Ecto neural progenitor cell (in vitro differentiated cells): ENCODE measurements around the gene VEGFA.

Source experiments
- DNase-seq: peaks from one replicate; pipeline ENCODE4 v3.0.0-alpha.2; 2018; ENCODE audit warnings: low spot score

VEGFA gene

DNA sequence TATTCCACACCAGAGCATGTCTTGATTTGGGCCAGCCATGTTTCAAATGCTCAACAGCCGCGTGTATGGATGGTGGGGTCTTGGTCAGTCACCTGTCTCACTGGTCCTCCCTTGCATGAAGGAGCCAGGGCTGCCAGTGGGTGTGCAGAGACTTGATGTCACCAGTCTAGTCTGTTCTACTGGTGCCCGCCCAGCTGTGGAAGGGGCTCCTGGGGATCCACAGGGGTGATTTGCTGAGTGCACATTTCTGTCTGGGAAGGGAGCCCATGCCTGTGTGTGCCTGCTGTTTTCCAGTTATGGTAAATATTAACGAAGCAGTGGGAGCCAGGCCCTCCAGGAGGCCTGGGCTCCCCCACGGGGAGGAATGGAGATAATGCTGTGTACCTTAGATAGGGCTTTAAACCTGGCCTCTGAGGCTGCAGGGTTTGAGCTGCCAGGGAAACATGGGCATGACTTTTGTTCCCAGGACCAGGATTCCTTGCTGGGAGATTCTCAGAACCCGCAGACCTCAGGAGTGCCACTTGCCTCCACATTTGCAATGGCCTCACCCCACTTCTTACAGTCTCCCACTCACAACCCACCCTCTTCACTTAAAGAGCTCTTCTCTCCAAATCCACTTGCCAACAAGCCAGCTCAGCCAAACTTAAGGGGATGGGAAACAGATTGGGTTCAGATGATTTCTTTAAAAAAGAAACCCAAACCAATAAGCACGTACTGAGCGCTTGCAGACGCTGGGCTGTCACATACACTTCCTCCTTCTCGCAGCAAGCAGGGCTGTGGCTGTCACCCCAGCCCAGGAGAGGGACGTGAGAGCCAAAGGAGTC lies 54.1 kb downstream of the VEGFA start:
- no peak for DNase-seq

DNA sequence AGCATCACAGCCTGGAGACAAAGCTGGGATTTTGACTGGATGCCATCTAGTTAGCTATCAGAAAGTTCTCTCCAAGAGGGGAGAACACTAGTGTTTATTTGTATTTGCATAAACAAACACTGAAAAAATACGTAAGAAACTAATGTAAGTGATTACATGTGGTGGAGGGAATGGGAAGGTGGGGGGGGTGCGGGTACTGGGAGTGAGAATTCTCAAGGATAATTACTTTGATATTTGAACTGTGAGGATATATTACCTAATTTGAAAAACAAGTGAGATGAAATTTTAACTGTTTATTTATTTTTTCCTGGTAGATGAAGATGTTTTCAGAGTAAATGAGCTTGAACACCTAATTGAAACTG lies 54.7 kb downstream of the VEGFA start:
- no peak for DNase-seq

DNA sequence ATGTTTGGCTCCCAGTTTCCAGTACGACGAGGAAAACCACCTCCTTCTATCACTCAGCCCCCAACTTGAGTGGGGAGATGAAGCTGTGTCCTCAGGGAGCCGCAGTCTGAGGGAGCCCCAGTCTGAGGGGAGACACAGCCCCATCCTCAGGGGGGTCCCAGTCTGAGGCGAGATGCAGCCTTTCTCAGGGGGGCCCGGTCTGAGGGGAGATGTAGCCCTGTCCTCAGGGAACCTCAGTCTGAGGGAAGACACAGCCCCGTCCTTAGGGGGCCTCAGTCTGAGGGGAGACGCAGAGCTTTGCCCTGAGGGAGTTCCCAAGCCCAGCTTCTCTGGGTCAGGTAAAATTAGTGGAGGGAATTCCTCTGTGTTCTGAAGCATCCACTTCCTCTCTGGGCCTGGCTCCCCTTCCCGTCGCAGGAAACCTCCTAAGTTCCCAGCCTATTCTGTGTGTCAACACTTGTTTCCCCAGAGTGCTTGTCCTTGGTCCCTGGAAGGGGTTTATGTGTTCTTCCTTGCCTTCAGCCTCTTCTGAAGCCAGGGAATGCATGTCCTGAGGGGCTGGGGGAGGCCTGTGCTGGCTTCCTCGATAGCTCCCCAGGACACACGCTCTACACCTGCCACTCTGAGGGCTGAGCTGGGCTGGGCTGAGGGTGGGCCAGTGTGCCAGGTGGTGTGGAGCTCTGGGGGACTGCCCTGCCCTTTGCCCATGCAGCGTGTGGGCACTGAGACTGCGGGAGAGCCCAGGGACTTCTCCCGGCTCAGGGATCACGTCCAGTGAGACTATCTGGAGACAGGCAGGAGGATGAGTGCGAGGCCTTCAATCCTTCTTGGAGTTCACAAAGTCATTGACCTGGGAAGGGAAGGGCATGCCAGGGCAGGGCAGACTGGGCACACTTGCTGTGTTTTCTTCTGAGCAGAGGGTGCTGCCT lies 55.4 kb downstream of the VEGFA start:
- DNase-seq = no peak

DNA sequence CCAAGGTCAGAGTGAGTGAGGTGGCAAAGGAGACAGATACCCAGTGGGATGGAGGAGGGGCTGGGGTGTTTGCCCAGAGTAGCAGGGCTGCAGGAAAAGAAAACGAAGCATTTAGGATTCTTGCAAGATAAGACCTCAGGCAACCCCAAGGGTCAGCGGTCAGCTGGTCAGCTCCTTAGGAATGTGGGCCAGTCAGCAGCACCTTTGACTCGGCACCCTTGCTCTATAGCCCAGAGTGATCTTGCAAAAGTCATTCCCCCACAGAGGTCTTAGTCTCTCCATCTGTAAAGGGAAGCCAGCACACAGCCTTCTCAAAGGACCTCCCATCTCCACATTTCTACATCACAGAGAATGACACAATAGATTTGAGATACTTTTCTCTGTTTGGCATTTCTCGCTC lies 56.7 kb downstream of the VEGFA start:
- no peak for DNase-seq

DNA sequence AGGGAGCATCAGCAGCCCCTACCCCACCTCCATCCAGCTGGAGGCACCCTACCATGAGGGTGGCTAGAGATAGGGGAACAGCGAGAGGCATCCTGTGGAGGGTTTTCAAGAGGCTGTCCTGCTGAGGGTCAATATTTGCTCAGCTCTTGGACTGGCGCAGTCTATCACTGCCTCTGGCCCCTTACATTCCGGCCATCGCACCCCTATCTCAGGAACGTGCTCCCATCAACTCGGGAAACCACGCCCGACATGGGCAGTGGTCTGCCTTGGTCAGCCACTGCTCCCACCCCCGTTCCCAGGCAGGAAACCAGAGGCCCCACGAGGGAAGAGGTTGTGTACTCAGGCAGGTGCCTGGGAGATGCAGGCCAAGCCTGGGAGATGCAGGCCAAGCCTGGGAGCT lies 57.9 kb downstream of the VEGFA start:
- no peak for DNase-seq

DNA sequence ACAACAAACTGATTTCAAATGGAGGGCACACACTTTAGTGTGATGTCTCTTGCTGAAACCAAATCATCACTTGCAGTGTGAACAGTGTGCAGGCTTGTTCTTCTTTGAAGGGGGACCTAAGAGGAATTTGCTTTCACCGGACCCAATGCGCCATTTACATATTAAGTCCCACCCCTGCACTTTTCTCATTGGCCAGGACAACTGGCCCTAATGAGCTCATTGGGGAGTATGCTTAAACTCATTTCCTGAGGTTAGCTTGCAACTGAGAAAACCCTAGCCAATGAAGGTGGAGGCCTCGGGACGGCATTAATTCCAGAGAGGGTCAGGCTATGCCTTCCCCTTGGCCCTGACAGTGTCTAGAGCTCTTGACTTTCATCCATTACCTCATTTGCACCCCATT lies 58.7 kb downstream of the VEGFA start:
- no peak for DNase-seq

DNA sequence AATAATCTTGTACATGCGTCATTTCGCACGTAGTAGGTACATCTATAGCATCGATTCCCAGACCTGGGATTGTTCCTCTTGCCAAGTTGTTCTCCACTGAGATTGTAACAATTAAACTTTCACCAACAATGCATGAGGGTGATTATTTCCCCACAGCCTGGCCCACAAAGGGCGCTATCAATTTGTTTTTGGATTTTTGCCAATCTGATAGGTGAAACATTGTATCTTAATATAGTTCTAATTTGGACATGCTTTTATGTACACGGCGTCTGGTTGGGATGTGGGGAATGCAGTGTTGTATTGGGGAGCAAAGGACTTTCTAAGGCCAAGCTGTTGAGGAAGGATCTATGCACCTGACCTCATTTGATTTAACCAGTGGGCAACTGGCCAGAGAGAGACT lies 59.5 kb downstream of the VEGFA start:
- DNase-seq = no peak

DNA sequence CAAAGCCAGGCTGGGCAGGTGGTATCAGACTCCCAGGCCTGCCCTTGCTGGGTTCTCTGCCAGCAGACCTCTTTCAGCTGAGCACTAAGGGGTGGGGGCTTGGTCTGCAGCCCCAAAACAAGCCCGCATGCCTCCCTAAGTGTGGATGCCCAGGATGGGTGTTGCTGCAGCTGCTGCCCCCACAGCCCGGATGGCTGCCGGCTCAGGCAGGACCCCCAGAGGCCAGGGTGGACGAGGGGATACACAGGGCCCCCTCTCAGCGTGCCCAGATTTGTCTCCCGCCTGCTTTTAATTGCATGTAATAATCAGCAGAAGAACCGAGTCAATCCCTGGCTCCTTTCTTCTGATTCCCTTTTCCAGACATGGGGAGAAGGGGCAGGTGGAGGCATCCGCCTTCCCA lies 60.8 kb downstream of the VEGFA start:
- no peak for DNase-seq

DNA sequence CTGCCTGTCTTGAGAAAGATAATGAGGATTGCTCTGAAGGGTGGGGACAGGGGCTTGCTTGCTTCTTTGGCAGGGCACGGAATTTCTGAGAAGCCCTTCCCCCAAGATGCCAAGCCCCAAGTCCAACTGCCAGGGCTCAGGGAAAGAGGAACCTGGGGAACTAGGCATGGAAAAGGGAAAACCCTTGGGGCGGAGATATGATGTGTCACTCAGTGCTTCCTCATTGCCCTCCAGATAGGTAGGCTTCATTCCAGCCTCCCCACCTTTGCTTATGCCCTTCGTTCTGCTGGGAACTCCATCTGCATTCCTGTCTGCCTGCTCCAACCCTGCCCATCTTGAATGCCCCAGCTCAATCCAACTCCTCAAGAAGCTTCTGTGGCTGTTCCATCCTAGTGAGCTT lies 61.2 kb downstream of the VEGFA start:
- no peak for DNase-seq

DNA sequence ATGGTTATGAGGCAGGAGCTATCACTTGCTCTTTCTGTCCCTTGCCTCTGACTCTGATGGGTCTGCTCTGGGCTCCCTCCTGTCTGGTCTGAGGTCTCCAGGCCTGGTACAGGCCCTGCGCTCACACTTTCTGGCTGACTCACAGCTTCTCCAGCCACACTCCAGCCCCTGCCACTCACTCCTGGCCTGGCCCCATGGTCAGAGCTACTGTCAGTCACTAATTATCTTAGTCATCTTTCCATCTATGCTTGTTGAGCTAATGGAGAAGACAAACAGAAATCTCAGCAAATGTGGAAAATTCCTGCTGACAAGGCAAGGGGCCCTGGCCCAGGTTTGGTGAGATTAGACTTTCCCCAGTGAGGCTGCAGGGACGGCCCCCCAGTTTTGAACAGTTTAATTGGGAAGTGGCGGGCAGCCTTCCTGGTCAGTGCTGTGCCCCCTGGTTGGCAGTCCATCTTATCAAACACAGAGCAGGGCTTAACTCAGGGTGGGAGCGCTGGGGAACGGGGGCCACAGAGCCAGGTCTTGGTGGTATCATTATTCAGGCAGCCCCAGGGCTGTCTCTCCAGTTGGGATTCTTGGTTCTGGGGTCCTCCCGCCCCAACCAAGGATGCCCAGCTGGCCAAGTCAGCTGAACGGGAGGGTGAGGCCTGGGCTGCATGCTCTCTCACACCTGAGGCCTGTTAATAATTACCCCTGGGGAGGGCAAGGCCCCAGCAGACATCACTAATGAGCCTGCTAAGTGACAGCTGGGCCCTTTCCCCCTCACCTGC lies 63.4 kb downstream of the VEGFA start:
- no peak for DNase-seq

DNA sequence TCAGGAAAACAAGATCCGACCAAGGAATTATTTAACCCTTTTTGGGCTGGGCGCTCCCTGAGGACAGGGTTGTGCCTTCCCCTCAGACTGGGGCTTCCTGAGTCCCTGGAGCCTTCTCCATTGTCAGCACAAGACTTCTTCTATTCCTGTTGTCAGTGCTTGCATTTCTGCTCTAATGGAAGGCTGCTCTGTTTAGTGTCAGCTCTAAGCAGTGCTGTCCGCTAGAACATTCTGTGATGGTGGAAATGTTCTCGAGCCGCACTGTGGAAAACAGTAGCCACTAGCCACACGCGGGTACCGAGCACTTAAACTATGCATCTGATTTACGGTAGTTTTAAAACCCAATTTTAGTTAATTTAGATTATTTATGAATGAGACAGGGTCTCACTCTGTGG lies 64.0 kb downstream of the VEGFA start:
- DNase-seq = no peak

DNA sequence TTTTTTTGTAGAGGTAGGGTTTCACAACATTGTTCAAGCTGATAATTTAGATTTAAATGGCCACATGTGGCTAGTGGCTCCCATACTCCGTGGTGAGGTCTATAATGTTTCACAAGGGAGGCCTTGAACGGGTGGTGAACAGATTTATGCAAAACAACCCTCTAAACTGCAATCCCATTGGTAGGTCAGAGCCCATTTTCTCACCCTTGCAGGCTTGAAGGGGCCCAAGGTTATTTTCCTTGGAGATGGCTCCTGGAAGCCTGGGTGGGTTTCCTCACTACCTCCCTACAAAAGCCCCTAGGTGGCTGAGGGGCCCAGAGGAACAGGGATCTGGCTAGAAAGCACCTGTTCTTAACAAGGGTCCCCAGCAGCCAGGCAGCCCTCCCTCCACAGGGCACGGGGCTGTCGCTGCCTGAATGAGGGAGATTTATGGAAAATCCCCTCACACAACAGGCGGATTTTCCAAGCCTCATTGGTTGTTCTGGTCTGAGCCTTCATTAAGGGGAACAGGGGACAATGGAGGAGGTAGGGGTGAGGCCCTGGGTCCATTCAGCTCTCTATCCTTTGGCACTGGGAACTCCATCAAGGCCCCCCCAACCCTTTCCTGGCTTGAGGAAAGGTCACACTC lies 64.6 kb downstream of the VEGFA start:
- DNase-seq = peak; percentile 73

DNA sequence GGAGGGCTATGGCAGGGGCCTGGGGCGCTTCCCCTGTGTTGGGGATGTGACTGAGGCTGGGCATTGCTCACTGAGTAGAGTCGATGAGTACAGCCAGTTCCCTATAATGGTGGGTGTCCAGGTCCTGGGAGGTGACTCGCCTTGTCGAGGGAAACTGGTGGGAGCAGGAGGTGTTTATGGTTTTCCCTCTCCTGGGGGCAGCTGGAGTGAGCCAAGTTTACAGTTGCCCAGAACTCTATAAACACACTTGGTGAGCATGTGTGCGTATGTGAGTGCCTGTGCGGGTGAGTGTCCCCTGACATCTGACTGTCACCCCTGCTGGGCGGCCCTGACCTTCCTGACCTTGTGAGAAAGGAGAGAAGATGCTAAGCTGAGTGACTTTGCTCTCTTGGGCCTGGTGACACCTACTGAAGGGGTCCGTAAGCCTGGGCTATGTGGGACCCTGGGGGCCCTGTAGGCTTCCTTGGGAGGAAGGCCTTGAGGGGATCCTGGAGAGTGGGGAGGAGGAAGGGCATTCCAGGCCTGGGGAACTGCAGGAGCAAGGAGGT lies 65.9 kb downstream of the VEGFA start:
- DNase-seq = no peak
